ENCODE measurements around the gene MAPKAP1. TPM values are rescaled to one million over a fixed set of nuclear protein-coding genes. Genes with fewer than 3 reads are reported as not detected.

The MAPKAP1 gene
- total and polyA plus RNA-seq, 2 experiments from 2014 or later: 68.5 to 74.5 TPM

DNA sequence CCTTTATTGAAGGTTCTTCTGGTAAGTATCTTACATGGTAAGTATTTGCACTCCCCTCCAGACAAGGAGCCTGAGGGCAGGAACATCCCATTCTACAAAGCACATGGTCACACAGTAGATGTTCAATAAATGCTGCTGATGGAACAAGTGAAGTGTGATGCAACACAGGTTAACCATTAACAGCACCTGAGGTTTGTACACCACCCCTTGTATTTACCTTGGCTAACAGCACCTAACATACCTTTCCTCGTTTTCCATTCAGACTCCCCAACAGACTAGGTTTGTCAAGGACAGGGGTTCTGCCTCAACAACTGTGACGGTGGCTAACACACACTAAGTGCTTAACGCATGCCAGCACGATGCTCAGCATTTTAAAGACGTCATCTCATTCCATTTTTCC lies 213.6 kb downstream of the MAPKAP1 start:
- H2AFZ ChIP-seq: no peak overlapping the region
- H3K4me1 ChIP-seq (ENCODE audit: insufficient read depth): peaks cover 17% of the 10 kb centered on the region
- no peaks in the 10 kb centered on the region for H3K9me3 ChIP-seq (ENCODE audit: low read depth)
- no peaks in the 10 kb centered on the region for H3K9me2 ChIP-seq (ENCODE audit: insufficient read depth)
- WGBS, 2 experiments (ENCODE audit: low coverage in 1 of 2, low lambda C conversion rate in 2 of 2, missing lambda C conversion rate in 2 of 2): 97% methylated on average over 5 of the region's 5 CpGs
- in situ Hi-C loops (cut with MboI): no loop called here
- no peak overlapping the region for H3K27ac ChIP-seq
- DNase-seq: no peak
- no peaks in the 10 kb centered on the region for H4K20me1 ChIP-seq (ENCODE audit: insufficient read depth)
- peaks cover 17% of the 10 kb centered on the region for H3F3A ChIP-seq (ENCODE audit: insufficient read depth)
- H3K9ac ChIP-seq: no peak overlapping the region
- H3K79me2 ChIP-seq (ENCODE audit: insufficient read depth): 0 out of 2 replicates have a peak, but pooled peaks cover 6% of the 10 kb centered on the region
- H3K4me3 ChIP-seq: no peak overlapping the region
- no peaks in the 10 kb centered on the region for H3K27me3 ChIP-seq (replicated peaks; ENCODE audit: insufficient read depth)
- no peaks in the 10 kb centered on the region for H3K36me3 ChIP-seq (ENCODE audit: low read depth)
- TF ChIP-seq EZH2phosphoT487 (IDR thresholded peaks at IDR 0.05; ENCODE audit: insufficient read depth, low read depth) (no peak), EZH2 (IDR thresholded peaks at IDR 0.05; ENCODE audit: insufficient read depth, poor library complexity, severe bottlenecking) (no peak)
- no peak overlapping the region for H3K4me2 ChIP-seq (ENCODE audit: unreplicated experiment)

DNA sequence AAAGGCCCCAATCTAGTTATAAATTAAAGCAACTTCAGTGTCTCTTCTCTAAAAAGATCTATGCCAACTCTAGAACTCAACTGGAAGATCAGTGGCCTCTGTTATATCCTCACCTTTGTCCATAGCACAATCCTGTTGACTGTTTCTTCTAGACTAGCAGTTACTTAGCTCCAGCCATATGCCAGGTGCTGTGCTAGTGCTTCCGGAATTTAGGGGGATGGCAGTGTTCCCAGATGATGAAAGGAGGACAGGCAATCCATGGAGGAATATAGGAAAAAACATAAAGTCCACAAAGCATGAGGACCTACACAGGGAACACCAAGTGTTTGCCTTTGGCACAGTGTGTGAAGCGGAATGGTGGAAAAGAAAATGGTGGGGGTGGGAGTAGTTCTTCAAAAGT lies 214.3 kb downstream of the MAPKAP1 start:
- TF ChIP-seq EZH2phosphoT487 (IDR thresholded peaks at IDR 0.05; ENCODE audit: insufficient read depth, low read depth) (no peak), EZH2 (IDR thresholded peaks at IDR 0.05; ENCODE audit: insufficient read depth, poor library complexity, severe bottlenecking) (no peak)
- in situ Hi-C loops (cut with MboI): no loop called here
- H3K9me3 ChIP-seq (ENCODE audit: low read depth): no peaks in the 10 kb centered on the region
- 0 out of 2 replicates have a peak, but pooled peaks cover 6% of the 10 kb centered on the region for H3K79me2 ChIP-seq (ENCODE audit: insufficient read depth)
- H3F3A ChIP-seq (ENCODE audit: insufficient read depth): peaks cover 17% of the 10 kb centered on the region
- H3K9ac ChIP-seq: no peak overlapping the region
- no peak overlapping the region for H3K27ac ChIP-seq
- H4K20me1 ChIP-seq (ENCODE audit: insufficient read depth): no peaks in the 10 kb centered on the region
- H3K4me1 ChIP-seq (ENCODE audit: insufficient read depth): peaks cover 17% of the 10 kb centered on the region
- H3K27me3 ChIP-seq (replicated peaks; ENCODE audit: insufficient read depth): no peaks in the 10 kb centered on the region
- H3K4me2 ChIP-seq (ENCODE audit: unreplicated experiment): no peak overlapping the region
- 94 to 100% methylated on average over 2 of the region's 2 CpGs for WGBS, 2 experiments (ENCODE audit: low coverage in 1 of 2, low lambda C conversion rate in 2 of 2, missing lambda C conversion rate in 2 of 2)
- DNase-seq: no peak
- H3K9me2 ChIP-seq (ENCODE audit: insufficient read depth): no peaks in the 10 kb centered on the region
- H3K4me3 ChIP-seq: no peak overlapping the region
- H3K36me3 ChIP-seq (ENCODE audit: low read depth): no peaks in the 10 kb centered on the region
- H2AFZ ChIP-seq: no peak overlapping the region

DNA sequence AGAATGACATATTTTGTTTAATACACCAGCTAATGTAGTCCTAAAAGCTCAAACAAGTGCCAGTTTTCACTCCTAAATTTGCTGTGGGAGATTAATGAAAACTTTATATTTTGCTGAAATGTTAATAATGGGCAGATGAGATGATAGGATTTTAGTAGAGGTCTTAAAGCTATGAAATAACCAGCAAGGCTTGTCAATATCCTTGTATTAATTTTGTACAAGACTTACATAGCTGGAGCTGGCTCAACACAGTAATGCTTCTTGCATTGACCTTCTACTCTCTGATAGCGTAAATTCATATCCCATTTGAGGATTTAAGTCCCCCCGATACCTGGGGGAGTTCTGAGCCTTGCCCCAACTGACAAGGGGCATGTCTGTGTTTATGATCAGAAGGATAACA lies 219.2 kb downstream of the MAPKAP1 start:
- DNase-seq: no peak
- H3K79me2 ChIP-seq (ENCODE audit: insufficient read depth): peaks cover 7% of the 10 kb centered on the region; the same call in 1 of the 2 replicates
- peaks cover 21% of the 10 kb centered on the region for H3F3A ChIP-seq (ENCODE audit: insufficient read depth)
- H3K27ac ChIP-seq: no peak overlapping the region
- H4K20me1 ChIP-seq (ENCODE audit: insufficient read depth): no peaks in the 10 kb centered on the region
- H3K4me2 ChIP-seq (ENCODE audit: unreplicated experiment): no peak overlapping the region
- no peak overlapping the region for H2AFZ ChIP-seq
- no peaks in the 10 kb centered on the region for H3K27me3 ChIP-seq (replicated peaks; ENCODE audit: insufficient read depth)
- TF ChIP-seq EZH2 (IDR thresholded peaks at IDR 0.05; ENCODE audit: insufficient read depth, poor library complexity, severe bottlenecking) (no peak), EZH2phosphoT487 (IDR thresholded peaks at IDR 0.05; ENCODE audit: insufficient read depth, low read depth) (no peak)
- in situ Hi-C loops (cut with MboI): no loop called here
- no peak overlapping the region for H3K4me3 ChIP-seq
- 70 to 80% methylated on average over 2 of the region's 2 CpGs for WGBS, 2 experiments (ENCODE audit: low coverage in 1 of 2, low lambda C conversion rate in 2 of 2, missing lambda C conversion rate in 2 of 2)
- H3K4me1 ChIP-seq (ENCODE audit: insufficient read depth): peaks cover 30% of the 10 kb centered on the region
- no peaks in the 10 kb centered on the region for H3K9me2 ChIP-seq (ENCODE audit: insufficient read depth)
- no peak overlapping the region for H3K9ac ChIP-seq
- H3K9me3 ChIP-seq (ENCODE audit: low read depth): no peaks in the 10 kb centered on the region
- no peaks in the 10 kb centered on the region for H3K36me3 ChIP-seq (ENCODE audit: low read depth)

DNA sequence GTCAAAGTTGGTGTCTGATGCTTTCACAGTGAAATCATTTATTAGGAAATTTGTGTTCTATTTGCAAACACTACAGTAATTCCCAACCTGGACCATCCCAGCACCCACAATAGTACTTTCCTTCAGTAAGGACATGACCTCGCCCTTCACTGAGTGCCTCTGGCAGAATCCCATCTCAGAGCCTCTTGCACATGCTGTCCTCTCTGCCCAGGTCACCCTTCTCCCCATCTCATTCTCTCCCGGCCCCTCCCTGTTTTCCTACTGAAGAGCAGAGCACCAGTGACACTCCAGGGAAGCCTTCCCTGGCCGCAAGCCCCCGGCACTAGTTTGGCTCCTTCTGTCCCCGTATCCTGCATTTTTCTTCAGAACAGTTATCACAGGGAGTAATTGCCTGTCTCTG lies 220.4 kb downstream of the MAPKAP1 start:
- peaks cover 21% of the 10 kb centered on the region for H3F3A ChIP-seq (ENCODE audit: insufficient read depth)
- TF ChIP-seq EZH2phosphoT487 (IDR thresholded peaks at IDR 0.05; ENCODE audit: insufficient read depth, low read depth): no peak
- no peak for TF ChIP-seq EZH2 (IDR thresholded peaks at IDR 0.05; ENCODE audit: insufficient read depth, poor library complexity, severe bottlenecking)
- in situ Hi-C loops (cut with MboI): no loop called here
- no peak overlapping the region for H3K4me2 ChIP-seq (ENCODE audit: unreplicated experiment)
- H3K9ac ChIP-seq: no peak overlapping the region
- H3K9me3 ChIP-seq (ENCODE audit: low read depth): no peaks in the 10 kb centered on the region
- WGBS, 2 experiments (ENCODE audit: low coverage in 1 of 2, low lambda C conversion rate in 2 of 2, missing lambda C conversion rate in 2 of 2): 39 to 45% methylated on average over 5 of the region's 5 CpGs
- no peaks in the 10 kb centered on the region for H3K27me3 ChIP-seq (replicated peaks; ENCODE audit: insufficient read depth)
- DNase-seq: peak; percentile 38
- H3K4me1 ChIP-seq (ENCODE audit: insufficient read depth): peaks cover 30% of the 10 kb centered on the region
- H3K79me2 ChIP-seq (ENCODE audit: insufficient read depth): peaks cover 7% of the 10 kb centered on the region; the same call in 1 of the 2 replicates
- H3K9me2 ChIP-seq (ENCODE audit: insufficient read depth): no peaks in the 10 kb centered on the region
- H3K36me3 ChIP-seq (ENCODE audit: low read depth): no peaks in the 10 kb centered on the region
- no peak overlapping the region for H3K4me3 ChIP-seq
- no peak overlapping the region for H2AFZ ChIP-seq
- H3K27ac ChIP-seq: no peak overlapping the region
- H4K20me1 ChIP-seq (ENCODE audit: insufficient read depth): no peaks in the 10 kb centered on the region

DNA sequence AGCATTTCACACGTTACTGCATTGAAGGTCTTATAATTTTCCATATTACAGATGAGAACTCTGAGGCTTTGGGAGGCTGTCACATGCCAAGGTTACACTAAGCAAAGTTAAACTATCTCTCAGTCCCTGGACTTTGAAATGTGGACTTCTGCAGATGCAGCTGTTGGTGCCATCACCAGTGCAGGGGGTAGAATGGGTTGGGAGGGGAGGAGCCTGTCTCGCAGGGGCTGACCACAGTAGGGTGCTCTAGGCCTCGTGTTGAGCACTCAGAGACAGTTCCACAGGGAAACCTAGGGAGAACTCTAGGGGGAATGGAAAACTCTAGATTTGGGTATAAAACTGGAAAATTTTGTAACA lies 220.9 kb downstream of the MAPKAP1 start:
- Histone ChIP-seq H3K27ac (no peak overlapping the region), H3K27me3 (replicated peaks; ENCODE audit: insufficient read depth) (no peaks in the 10 kb centered on the region), H3K4me2 (ENCODE audit: unreplicated experiment) (no peak overlapping the region), H3K4me1 (ENCODE audit: insufficient read depth) (peaks cover 30% of the 10 kb centered on the region), H3K79me2 (ENCODE audit: insufficient read depth) (peaks cover 7% of the 10 kb centered on the region; the same call in 1 of the 2 replicates), H3K9ac (no peak overlapping the region), H2AFZ (no peak overlapping the region), H3K4me3 (no peak overlapping the region), H3F3A (ENCODE audit: insufficient read depth) (peaks cover 21% of the 10 kb centered on the region), H3K9me2 (ENCODE audit: insufficient read depth) (no peaks in the 10 kb centered on the region), H3K36me3 (ENCODE audit: low read depth) (no peaks in the 10 kb centered on the region), H4K20me1 (ENCODE audit: insufficient read depth) (no peaks in the 10 kb centered on the region), H3K9me3 (ENCODE audit: low read depth) (no peaks in the 10 kb centered on the region)
- 70 to 74% methylated on average over 3 of the region's 3 CpGs for WGBS, 2 experiments (ENCODE audit: low coverage in 1 of 2, low lambda C conversion rate in 2 of 2, missing lambda C conversion rate in 2 of 2)
- no peak for DNase-seq
- TF ChIP-seq EZH2phosphoT487 (IDR thresholded peaks at IDR 0.05; ENCODE audit: insufficient read depth, low read depth) (no peak), EZH2 (IDR thresholded peaks at IDR 0.05; ENCODE audit: insufficient read depth, poor library complexity, severe bottlenecking) (no peak)
- in situ Hi-C loops (cut with MboI): no loop called here

Data from GM23248 (cell line).